GM18861 (cell line): ENCODE measurements around the gene CACHD1.

Experiments
- ATAC-seq: cut with Tn5 transposase; IDR thresholded peaks from one replicate; pipeline ENCODE4 v1.9.1; 2021; ENCODE audit not compliant: unreplicated experiment

Gene CACHD1

DNA sequence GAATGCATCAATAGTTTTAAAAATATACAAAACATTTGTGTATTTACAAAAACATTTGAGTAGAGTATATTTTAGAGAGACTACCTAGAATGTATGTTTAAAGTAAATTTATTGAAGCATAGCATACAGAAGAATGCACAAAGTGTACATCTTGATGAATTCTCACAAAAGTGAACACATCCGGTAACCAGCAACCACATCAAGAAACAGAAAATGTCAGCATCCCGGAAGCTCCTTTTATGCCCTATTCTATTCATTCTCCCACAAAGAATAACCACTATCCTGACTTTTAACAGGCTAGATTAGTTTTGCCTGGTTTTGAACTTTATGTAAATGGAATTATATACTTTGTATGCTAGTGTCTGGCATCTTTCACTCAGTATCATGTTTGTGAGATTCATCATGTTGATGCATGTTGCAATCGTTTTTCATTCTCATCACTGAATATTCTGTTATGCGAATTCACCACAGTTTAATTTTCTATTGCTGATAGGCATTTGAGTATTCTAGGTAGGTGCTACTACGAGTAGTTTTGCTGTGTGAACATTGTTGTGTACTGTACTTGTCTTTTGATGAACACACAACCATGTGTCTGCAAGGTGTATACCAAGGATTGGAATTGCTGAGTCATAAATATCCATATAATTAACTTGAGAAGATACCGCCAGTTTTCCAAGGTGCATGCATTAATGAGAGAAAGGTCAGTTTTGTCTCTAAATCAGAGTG, 75.4 kb downstream of the CACHD1 start:
- ATAC-seq: no peak

DNA sequence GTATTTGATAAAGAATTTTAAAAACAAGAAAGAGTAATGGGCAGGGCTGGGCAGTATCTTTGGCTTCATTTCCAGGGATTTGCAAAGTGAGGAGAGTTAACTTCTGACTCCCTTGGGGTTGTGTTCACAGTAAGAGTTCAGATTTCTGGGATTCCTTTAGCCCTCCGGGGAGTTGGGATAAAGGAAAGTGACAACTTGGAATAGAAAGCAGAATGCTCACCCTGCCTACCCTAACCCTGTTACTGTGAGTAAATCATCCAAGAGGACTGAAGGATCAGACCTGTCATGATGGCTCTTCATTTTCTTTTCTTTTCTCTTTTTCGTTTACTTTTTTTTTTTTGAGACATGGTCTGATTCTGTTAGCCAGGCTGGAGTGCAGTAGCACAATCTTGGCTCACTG, 76.1 kb downstream of the CACHD1 start:
- ATAC-seq: no peak

DNA sequence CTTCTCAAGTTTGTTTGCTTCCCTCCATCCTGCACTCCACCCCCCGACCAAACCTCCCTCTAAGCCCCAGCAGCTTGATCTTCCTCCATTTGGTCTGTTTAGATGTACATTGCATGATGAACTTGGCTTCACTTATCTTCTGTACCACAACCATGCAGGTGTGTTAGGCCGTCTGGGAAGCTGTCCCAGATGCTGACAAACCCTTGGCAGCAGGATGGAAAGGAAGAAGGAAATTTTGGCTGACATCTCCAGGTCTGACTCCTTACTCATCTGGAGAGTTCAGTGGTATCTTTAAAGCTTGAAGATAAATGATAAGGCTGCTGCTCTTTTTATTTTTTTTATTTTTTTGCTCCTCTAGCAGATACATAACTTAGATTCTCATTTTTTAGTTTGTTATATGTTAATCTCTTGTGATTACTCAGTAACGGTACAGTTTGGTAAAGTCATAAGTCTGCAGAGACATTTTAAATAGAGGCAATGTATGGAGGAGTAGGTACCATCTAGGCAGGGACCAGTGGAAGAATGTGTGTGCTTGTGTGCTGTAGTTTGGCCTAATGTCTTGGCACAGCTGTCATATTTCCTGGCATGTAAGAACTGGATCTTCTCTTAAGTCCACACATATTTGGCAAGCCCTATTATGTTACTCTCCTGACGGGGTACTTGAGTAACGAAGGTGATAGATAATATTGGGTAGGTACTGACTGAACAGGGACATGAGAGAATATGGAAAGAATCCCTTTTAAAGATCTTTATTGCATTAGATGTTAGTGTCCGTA, 79.7 kb downstream of the CACHD1 start:
- no peak for ATAC-seq

DNA sequence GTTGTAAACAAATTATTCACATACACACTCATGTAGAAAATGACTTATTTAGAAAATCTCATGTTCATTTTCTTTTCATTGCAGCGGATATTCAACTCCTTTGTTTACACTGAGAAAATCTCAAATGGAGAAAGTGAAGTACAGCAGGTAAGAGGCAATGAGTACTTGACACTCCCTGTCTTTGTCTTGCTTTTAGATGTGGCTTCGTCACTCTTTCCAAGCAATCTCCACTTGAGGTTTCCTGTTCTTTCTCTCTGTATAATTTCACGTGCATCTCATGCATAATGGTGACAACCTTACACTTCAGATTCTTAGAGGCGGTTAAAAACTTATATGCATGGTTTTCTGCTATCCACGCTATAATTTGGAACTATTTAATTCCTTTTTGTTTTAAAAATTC, 80.6 kb downstream of the CACHD1 start:
- no peak for ATAC-seq

DNA sequence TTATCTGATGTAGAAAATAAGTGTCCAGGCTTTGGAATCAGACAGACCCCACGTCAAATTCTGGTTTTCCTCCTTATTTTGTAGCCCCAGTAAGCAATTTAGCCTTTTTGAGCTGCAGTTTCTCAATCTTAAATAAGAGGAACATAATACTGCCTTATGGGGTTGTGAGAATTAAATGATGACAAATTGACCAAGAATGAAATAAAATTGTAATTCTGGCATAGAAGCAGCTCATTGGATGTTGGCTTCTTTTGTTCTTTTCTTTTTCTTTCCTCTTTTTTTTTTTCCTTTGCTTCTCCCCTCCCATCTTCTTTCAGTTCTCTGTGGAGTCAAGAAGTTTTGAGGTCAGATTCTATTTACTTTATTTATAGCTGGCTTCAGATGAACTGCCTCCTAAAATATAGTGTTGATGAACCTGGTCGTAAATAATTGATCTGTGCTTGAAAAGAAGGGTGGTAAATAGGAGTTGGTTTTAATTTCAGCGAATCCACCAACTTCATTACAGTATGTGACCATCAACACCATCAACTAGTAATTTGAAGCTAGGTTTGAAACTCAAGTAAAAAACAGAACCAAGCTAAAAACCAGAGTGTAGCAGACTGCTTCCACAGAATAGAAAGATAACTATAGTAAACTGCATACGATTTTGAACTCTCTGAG, 81.1 kb downstream of the CACHD1 start:
- ATAC-seq: no peak

DNA sequence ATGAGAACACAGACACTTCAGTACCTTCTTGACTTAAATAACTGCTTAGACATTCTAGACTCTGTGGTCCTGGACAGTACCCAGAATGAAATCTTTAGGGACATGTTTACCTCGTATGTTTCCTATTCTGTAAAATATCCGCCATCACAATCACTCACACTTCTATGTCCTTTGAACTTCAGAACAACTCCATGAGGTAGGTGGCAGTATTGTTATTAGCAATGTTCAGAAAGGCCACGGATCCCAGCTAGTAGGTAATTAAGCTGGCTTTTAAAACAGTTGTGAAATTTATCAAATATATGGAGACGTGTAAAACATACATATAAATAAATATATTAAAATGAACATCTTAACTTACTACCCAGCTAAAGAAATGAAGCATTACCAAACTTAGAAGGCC, 83.4 kb downstream of the CACHD1 start:
- no peak for ATAC-seq

DNA sequence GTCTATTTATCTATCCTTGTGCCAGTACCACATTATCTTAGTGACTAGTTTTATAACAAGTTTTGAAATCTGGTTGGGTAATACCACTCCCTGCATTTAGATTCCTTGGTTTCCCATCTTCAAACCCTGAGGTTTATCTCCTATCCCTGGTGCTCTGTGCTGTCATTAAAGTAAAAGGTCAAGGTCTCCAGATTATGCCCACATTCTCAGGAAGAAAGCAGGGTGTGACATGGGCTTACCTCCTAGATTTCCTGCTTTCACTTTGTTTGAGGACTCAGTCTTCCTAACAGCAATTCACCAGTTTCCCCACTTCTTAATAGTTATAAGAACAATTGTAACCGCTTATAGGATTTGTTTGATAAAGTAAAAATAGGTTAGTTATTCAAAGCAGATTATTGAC, 86.0 kb downstream of the CACHD1 start:
- no peak for ATAC-seq

DNA sequence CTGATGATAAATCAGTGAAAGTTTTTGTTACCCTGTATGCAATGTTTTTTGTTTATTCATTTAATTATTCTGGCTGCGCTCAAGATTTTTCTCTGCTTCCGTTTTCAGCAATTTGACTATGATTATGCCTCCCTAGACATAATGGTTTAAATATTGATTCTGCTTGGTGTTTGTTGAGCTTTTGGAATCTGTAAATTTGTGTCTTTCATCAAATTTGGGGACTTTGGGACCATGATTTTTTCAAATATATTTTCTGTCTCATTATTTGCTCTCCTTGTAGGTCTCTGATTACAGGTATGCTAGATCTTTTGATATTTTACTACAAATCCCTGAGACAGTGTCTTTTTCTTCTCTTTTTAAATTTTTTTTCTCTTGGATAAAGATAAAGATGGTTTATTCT, 92.1 kb downstream of the CACHD1 start:
- no peak for ATAC-seq

DNA sequence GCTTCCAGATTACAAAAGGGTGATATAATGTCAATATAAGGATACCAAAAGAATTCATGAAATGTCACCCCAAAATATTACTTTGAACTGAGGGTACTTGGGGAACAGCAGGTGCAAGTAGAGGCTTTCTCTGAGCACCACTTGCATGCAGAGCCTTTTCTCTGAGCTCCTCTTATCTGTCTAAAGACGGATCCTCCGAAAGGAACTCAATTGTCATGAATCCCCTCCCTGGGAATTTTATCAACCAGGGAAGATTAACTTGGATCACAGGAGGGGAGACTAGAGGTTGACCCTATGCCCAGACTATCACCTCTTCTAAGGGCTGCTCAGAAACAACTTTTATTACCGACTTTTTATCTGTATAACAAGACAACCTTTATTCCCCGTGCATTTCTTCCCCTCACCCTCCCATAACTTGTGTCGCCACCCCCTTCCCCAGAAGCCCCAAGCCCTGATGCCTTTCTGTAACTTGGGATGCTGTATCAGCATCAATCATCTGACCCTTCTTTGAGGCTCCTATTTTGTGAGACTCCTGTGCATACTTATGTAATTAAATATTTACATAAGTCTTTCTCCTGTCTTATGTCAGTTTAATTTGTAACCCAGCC, 94.1 kb downstream of the CACHD1 start:
- ATAC-seq: no peak

DNA sequence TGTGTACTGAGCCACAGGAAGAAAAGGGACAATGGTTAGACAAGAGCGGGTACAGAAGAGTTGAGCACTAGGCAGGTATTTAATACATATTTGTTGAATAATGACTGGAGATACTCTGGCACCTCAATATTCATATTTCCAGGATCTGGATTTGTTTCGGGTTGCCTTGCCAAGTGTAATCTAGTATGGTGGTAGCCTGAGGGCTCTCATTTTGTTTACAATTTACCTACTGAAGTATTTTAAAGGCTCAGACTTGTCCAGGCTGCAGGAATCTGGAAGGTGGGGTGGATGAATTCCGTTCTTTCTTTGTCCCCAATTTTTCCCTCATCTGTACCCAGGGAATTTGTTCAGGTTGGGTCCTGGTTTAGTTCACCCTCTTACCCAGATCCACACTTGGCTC, 95.0 kb downstream of the CACHD1 start:
- no peak for ATAC-seq

DNA sequence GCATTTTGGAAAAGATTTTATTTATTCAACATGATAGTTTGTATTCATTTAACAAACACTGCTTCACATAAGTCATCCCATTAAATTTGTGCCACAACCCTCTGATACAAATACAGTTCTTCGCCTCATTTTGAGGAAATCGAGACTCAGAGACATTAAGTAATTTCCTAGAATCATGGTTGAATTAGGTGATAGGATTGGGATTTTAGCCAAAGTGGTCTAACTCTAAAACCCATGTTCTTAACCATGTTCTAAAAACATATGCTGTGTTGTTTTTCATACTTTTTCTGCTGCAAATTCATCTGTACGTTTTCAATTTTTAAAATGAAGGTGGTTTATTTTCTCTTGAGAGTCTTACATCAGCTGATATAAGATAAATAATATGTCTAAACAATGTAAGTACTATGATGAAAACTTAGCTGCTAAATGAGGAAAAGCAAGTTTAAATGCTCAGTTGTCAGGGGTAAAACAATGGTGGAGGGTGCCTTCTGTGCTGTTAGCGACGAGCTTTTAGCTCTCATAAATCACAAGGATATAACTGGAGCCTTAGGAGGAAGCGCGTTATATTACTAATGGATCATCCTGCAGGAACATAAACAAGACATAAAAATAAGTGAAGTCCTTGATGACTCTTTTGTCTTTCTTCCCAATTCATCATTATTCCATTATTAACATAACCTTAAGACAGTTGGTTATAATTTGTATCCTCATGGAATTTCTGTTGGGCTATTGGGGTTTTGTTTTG, 97.7 kb downstream of the CACHD1 start:
- ATAC-seq: no peak

DNA sequence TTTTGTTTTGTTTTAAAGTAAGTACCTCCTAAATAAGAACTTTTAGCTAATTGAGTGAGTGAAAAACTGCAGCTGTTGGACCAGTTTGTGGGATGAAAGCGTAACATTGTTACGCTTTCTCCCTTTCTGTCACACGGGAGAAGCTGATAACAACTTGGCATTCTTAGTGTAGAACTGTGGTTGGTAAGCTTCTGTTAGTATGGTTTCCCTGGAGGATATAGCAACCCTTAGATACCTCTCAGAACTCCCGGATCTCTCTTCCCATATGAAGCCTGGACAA, 98.2 kb downstream of the CACHD1 start:
- ATAC-seq: no peak

DNA sequence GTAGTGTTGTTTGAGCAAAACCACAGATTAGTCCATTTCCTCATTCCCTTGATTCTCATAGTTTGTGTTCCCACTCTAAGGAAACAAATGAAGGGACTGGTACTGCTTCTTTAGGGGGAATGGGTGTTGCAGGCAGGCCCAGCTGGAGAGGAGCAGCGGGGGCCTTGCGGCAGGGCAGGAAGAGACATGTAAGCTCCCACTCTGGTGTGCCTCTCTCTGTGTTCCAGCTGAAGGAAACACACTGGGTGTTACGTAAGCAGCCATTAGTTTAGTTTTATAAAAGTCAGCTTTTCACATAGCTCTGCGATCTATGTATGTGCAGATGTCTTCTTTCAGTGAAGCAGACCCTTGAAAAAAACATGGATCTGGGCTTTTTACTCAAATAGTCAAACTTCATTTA, 99.5 kb downstream of the CACHD1 start:
- ATAC-seq: no peak

DNA sequence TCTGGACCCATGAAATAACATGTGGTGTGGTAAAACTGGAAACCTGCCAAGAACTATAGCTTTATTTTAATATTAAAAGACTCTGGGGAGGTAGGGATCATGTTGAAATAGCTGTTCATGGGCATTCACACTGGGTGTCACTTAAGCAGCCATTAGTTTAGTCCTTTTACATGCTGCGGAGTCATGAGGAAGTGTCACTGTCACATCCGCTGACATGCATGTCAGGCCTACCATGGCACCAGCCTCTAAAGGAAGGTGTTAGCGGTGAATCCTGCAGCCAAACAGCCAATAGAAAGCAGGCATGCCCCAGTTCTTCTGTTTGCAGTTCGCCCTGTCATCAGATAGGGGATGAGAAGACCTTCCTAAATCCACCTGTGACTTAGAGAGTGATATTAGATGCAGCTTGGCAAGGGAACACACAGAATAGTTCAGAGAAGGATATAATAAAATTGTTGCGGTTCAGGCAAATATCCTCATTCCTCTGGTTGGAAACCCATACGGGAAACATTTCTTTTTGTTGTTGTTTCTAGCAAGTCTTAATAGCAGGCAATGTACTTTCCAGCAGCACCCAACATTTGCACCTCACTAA, 100.4 kb downstream of the CACHD1 start:
- ATAC-seq: no peak

DNA sequence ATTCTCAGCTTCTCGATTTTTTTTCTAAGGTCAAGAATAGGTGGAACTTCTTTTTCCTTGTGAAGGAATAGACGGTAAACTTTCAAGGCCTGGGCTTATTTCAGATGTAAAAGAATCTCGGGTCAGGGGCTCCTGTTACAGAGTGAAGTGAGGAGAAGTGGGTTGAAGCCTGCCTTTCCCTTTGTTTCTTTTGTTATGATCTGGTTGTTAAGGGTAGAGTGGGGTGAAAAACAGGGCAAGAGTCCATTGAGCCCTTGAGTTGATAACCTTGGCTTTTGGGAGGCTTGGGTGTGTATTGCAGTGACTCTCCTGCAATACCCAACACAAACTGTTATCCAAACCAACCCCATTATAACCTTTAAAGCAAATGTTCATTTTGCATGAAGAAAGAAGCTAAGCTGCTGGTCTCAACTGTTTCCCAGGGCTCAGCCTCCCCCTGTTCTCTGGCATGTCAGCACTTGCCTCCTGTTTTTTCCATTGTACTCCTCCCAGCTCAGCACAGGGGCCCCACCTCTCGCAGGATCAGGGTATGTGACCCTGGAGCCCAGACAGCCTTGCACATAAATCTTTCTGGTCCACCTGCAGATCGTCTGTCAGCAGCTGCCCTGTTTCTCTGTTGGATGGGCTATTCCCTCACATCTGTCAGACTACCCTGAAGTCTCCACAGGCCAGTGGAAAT, 102.4 kb downstream of the CACHD1 start:
- ATAC-seq: no peak

DNA sequence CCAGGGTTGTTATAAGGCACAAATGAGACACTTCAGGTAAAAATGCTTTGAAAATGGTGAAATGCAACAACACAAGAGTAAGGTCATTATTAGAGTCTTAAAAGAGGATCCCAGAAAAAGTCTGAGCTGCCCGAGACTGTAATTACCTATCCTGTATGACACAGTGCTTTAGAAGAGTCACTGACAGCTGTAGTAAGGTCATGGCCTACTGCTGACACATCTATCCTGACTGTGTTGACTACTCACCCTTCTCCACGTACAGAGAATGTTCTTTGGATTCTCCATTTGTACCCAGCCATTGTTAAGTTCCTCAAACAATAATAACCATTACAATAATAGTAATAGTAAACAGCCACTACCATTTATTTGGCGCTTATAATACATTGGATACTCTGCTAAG, 104.4 kb downstream of the CACHD1 start:
- no peak for ATAC-seq

DNA sequence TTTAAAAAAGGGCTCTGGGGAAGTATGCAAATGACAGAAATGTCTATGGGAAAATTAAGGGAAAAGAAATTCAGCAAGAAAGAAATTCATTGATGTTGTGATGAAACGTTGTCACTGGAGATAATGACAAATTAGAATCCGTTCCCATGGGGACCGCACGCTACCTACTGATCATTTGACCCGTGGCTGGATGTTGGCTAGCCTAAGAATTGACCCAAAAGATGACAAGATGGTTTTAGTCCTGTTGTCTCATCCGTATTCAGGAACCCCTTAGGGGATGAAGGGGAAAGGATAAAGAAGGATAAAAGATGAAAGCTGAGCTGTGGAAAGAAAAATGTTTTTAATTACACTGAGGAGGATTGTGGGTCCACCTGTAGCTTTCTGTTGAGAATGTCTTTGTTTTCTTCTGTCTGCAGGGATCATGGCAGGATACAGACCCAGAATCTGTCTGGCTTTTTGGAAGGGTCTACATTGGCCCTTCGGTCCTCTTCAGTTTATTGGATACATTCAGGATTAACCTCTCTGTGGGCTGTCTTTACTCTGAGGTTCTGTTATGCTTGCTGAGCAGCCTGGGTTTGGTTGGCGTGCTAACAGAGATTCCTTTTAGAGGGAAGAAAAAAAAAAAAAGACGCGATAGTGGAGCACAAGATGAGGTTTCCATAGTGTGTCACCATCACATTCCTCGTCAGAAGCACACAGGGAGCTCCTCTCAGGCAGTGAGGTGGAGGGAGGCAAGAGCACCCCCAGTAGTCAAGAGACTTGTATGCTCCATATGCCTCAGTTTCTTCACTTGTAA, 106.2 kb downstream of the CACHD1 start:
- ATAC-seq: no peak

DNA sequence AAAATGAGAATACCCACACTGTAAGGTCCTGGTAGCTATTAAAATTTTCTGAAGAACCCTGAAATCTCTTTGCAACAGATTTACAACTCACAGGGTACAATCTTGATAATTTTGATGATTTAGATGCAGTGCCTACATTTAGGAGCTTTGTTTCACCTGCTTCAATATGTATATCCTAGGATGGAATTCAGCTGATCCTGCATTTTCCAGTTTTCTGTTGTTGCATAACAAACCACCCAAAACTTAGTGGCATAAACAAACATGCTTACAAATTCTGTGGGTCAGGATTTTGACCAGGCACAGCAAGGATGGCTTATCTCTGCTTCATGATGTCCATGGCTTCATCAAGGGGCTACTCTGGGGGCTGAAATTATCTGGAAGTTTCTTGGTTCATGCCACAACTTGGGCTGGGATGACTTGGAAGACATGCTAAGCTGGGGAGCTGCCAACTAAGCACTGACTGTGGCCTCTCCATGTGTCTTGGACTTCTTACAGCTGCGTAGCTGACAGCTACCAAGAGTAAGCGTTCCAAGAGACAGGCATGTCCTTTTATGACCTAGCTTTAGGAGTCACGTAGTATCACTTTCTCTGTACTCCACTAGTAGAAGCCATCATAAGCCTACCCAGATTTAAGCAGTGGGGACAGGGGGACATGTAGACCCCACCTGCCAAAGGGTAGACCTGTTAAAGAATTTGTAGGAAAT, 108.5 kb downstream of the CACHD1 start:
- ATAC-seq: no peak

DNA sequence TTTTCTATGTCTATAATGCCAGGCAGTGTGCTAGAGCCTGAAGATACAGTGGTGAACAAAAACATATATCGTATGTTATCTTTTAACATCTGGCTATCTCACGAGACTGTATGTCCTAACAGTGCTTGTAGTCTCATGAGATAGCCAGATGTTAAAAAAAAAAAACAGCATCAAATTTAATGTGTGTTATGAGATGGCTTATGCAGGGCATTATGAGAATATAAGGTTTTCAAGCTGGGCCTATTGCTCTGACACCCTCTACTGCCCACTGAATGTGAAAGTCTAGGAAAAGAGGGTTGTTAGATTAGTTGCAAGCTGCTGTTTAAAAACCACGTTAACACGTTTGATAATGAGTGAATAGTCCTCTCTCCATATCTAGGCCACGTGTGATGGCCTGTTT, 109.8 kb downstream of the CACHD1 start:
- no peak for ATAC-seq
